AG09309 (cell line): ENCODE results near the gene EPDR1.

ENCODE experiments used
- DNase-seq: peaks from one replicate; pipeline ENCODE4 v3.0.0-alpha.2; 2010; ENCODE audit warnings: low read depth
- H3K4me3 ChIP-seq: 2 replicates; pipeline ENCODE4 v1.5.1; 2011; ENCODE audit warnings: mild to moderate bottlenecking, low read depth, low read length, moderate library complexity; ENCODE audit not compliant: control insufficient read depth
- CTCF ChIP-seq: IDR thresholded peaks from 2 replicates; pipeline ENCODE4 v1.5.1; 2011; ENCODE audit warnings: mild to moderate bottlenecking, low read depth, low read length, inconsistent platforms; ENCODE audit not compliant: insufficient read depth, control insufficient read depth; ENCODE audit errors: missing control alignments

The EPDR1 gene

GRCh38 chr7:37999673-38000072 lies 79.2 kb downstream of the EPDR1 start:
- no peak for TF ChIP-seq CTCF
- DNase-seq, result no peak

GRCh38 chr7:38000272-38000671 lies 79.8 kb downstream of the EPDR1 start:
- no peak for TF ChIP-seq CTCF
- no peak for DNase-seq
- H3K4me3 ChIP-seq, result no peak overlapping the region

More at GRCh38 chr7:37999673-38000072, 79.2 kb downstream of the EPDR1 start:
- H3K4me3 ChIP-seq, result no peak overlapping the region
